Activated CD4-positive, CD25-positive, alpha-beta regulatory T cell treated with anti-CD3 and anti-CD28 coated beads, Interleukin-2, amount 50 U/mL, for 24 hours (primary cell): ENCODE data around the gene EFNA1.
A peak's percentile ranks its signal among the peaks of the same experiment; 100 is the strongest.
"Not testable (repeated sequence)": the region's sequence is repeated elsewhere in the genome, so short reads cannot be mapped to it uniquely, and the experiment has no call there.

Experiments
- ATAC-seq, 2 donors: fragments of 150-1000 bp; cut with Tn5 transposase; one replicate each; pipeline ENCODE4 v1.10.0; 2021; ENCODE audit warnings: mild to moderate bottlenecking in 1 of 2, moderate library complexity in 1 of 2

Gene EFNA1

GRCh38 chr1:155092641-155093040 is 35.0 kb upstream of the EFNA1 start:
- ATAC-seq, result no peak

GRCh38 chr1:155093911-155094621 is 33.6 kb upstream of the EFNA1 start:
- ATAC-seq, result peak in 1 of 2 donors; percentile 19

- ATAC-seq, result peak in 1 of 2 donors; percentile 45
Observed at GRCh38 chr1:155094622-155094948, 33.1 kb upstream of the EFNA1 start.

- ATAC-seq, result no peak
Observed at GRCh38 chr1:155099331-155099730, 28.3 kb upstream of the EFNA1 start.

- no peak for ATAC-seq
Observed at GRCh38 chr1:155103325-155103724, 24.4 kb upstream of the EFNA1 start.

- ATAC-seq, result no peak
Observed at GRCh38 chr1:155104605-155105534, 22.8 kb upstream of the EFNA1 start.

GRCh38 chr1:155105604-155106011 is 22.1 kb upstream of the EFNA1 start:
- no peak for ATAC-seq

GRCh38 chr1:155106862-155107261 is 20.8 kb upstream of the EFNA1 start:
- ATAC-seq, result no peak

GRCh38 chr1:155107309-155108264 is 20.1 kb upstream of the EFNA1 start:
- ATAC-seq, result no peak

GRCh38 chr1:155108296-155108695 is 19.4 kb upstream of the EFNA1 start:
- no peak for ATAC-seq

- ATAC-seq, result no peak
Observed at GRCh38 chr1:155110381-155110780, 17.3 kb upstream of the EFNA1 start.

GRCh38 chr1:155110826-155111225 is 16.9 kb upstream of the EFNA1 start:
- ATAC-seq, result no peak

- ATAC-seq, result no peak
Observed at GRCh38 chr1:155113450-155113980, 14.2 kb upstream of the EFNA1 start.

- no peak for ATAC-seq
Observed at GRCh38 chr1:155116113-155116764, 11.4 kb upstream of the EFNA1 start.

- no peak for ATAC-seq
Observed at GRCh38 chr1:155117610-155118009, 10.1 kb upstream of the EFNA1 start.

GRCh38 chr1:155118090-155118489 is 9.6 kb upstream of the EFNA1 start:
- not testable (repeated sequence) for ATAC-seq

GRCh38 chr1:155120253-155120652 is 7.4 kb upstream of the EFNA1 start:
- ATAC-seq, result no peak

- no peak for ATAC-seq
Observed at GRCh38 chr1:155121249-155121648, 6.4 kb upstream of the EFNA1 start.

GRCh38 chr1:155122308-155122707 is 5.4 kb upstream of the EFNA1 start:
- no peak for ATAC-seq

- no peak for ATAC-seq
Observed at GRCh38 chr1:155123801-155124200, 3.9 kb upstream of the EFNA1 start.

GRCh38 chr1:155124503-155125463 is 2.9 kb upstream of the EFNA1 start:
- ATAC-seq, result no peak
